Stimulated activated CD8-positive, alpha-beta memory T cell treated with anti-CD3 and anti-CD28 coated beads, Interleukin-7, amount 100 ng/mL, for 24 hours (primary cell): Measurements from ENCODE around the gene REN.

Experiments used
- DNase-seq: peaks from one replicate; pipeline ENCODE4 v3.0.0-alpha.2; 2020; ENCODE audit warnings: low read depth

Gene REN

GRCh38 chr1:204190212-204191211, 24.4 kb upstream of the REN start:
- DNase-seq = no peak

GRCh38 chr1:204188959-204189639, 23.0 kb upstream of the REN start:
- DNase-seq = no peak

- no peak for DNase-seq
Observed at GRCh38 chr1:204186597-204186996, 20.5 kb upstream of the REN start.

- DNase-seq = no peak
Observed at GRCh38 chr1:204181116-204181515, 15.0 kb upstream of the REN start.

GRCh38 chr1:204180133-204180532, 14.0 kb upstream of the REN start:
- no peak for DNase-seq

- no peak for DNase-seq
Observed at GRCh38 chr1:204178487-204179281, 12.5 kb upstream of the REN start.

- DNase-seq = no peak
Observed at GRCh38 chr1:204177133-204177532, 11.0 kb upstream of the REN start.

GRCh38 chr1:204176049-204176448, 9.9 kb upstream of the REN start:
- DNase-seq = no peak

GRCh38 chr1:204174958-204175357, 8.8 kb upstream of the REN start:
- DNase-seq = no peak

GRCh38 chr1:204172404-204173029, 6.4 kb upstream of the REN start:
- no peak for DNase-seq

GRCh38 chr1:204171751-204172178, 5.6 kb upstream of the REN start:
- no peak for DNase-seq

- no peak for DNase-seq
Observed at GRCh38 chr1:204170494-204171155, 4.5 kb upstream of the REN start.

- no peak for DNase-seq
Observed at GRCh38 chr1:204169858-204170257, 3.7 kb upstream of the REN start.

GRCh38 chr1:204167730-204168129, 1.6 kb upstream of the REN start:
- DNase-seq = no peak

GRCh38 chr1:204162494-204163074, 3.6 kb downstream of the REN start:
- peak; percentile 67 for DNase-seq

- no peak for DNase-seq
Observed at GRCh38 chr1:204161609-204162493, 4.3 kb downstream of the REN start.

GRCh38 chr1:204157962-204158361, 8.2 kb downstream of the REN start:
- DNase-seq = no peak

- DNase-seq = no peak
Observed at GRCh38 chr1:204155881-204156280, 10.3 kb downstream of the REN start.

- no peak for DNase-seq
Observed at GRCh38 chr1:204154568-204155255, 11.4 kb downstream of the REN start.
